GM06990 (cell line): ENCODE measurements around the gene AFDN.

Experiments
- DNase-seq: peaks from one replicate; pipeline ENCODE4 v3.0.0-alpha.2; 2011; ENCODE audit not compliant: insufficient read length; ENCODE audit errors: extremely low read depth
- H3K27me3 ChIP-seq: replicated peaks from 2 replicates; pipeline ENCODE4 v1.6.0; 2011; ENCODE audit warnings: low read length; ENCODE audit not compliant: control insufficient read depth, insufficient read depth
- H3K36me3 ChIP-seq: 2 replicates; pipeline ENCODE4 v1.5.1; 2011; ENCODE audit warnings: low read length; ENCODE audit not compliant: control insufficient read depth, insufficient read depth
- H3K4me3 ChIP-seq: replicated peaks from 2 replicates; pipeline ENCODE4 v1.5.1; 2011; ENCODE audit warnings: low read depth, mild to moderate bottlenecking, control low read depth, low read length
- TF ChIP-seq, protein P1 (sequence below): IDR thresholded peaks from 2 replicates; pipeline ENCODE4 v1.5.1; 2011; ENCODE audit warnings: low read length, control low read depth, mild to moderate bottlenecking, inconsistent platforms; ENCODE audit not compliant: insufficient read depth, poor library complexity, severe bottlenecking

AFDN gene

DNA sequence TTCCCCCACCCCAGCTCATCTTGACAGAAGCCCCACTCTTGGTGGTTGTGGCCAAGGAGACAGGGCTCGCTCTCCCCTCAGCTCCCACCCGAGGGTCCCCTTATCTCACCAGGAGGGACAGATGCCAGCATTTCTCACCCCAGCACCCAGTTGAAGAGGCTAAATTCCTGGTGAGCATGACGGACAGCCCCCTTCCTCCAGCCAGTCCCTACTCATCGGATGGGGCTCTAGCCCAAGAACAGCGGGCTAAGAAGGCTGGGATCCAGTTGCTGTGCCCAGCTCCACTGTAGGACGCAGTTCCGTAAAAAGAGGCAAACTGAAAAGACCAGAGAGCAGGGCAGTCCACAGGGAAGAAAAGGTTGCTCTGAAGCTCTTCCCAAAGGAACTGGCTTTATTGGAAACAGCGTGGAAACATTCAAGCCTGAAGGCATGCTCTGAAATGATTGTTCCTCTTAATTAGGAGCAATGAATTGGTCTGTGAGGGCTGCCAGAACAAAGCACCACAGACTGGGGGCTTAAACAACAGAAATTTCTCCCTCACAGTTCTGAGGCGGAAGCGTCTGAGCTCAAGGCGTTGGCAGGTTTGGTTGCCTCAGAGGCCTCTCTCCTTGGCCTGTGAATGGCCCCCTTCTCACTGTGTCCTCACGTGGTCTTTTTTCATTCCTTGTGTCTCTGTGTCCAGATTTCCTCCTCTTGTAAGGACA lies 152.9 kb downstream of the AFDN start:
- DNase-seq = no peak
- TF ChIP-seq, protein P1, sequence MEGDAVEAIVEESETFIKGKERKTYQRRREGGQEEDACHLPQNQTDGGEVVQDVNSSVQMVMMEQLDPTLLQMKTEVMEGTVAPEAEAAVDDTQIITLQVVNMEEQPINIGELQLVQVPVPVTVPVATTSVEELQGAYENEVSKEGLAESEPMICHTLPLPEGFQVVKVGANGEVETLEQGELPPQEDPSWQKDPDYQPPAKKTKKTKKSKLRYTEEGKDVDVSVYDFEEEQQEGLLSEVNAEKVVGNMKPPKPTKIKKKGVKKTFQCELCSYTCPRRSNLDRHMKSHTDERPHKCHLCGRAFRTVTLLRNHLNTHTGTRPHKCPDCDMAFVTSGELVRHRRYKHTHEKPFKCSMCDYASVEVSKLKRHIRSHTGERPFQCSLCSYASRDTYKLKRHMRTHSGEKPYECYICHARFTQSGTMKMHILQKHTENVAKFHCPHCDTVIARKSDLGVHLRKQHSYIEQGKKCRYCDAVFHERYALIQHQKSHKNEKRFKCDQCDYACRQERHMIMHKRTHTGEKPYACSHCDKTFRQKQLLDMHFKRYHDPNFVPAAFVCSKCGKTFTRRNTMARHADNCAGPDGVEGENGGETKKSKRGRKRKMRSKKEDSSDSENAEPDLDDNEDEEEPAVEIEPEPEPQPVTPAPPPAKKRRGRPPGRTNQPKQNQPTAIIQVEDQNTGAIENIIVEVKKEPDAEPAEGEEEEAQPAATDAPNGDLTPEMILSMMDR = no peak
- Histone ChIP-seq H3K27me3 (no peaks in the 10 kb centered on the region), H3K4me3 (no peak overlapping the region), H3K36me3 (no peaks in the 10 kb centered on the region)

DNA sequence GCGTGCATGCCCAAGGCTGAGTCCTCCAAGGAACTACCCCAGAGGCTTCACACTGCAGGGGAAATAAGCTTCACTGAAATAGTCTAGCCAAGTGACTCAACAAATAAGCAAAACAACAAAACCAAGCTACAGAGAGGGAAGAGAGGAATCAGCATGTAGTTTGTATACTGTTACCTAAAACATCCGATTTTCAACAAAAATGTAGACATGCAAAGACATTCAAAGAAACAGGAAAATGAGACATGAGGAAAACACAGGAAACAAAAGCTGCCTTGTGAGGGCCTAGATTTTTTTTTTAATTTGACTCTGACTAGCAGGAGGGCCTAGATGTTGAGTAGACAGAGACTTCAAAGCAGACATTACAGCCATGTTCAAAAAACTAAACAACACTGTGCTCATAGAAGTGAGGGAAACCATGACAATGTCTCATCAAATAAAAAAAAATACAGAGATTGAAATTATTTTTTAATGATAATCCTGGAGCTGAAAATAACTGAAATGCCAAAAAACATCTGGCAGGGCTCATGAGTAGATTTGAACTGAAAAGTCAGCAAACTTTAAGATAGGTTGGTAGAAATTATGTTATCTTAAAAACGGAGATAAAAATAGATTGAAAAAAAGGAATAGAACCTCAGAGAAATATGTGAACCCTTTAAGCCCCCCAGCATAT lies 154.3 kb downstream of the AFDN start:
- Histone ChIP-seq H3K36me3 (no peaks in the 10 kb centered on the region), H3K27me3 (no peaks in the 10 kb centered on the region), H3K4me3 (no peak overlapping the region)
- DNase-seq = no peak
- TF ChIP-seq, protein P1 = no peak

DNA sequence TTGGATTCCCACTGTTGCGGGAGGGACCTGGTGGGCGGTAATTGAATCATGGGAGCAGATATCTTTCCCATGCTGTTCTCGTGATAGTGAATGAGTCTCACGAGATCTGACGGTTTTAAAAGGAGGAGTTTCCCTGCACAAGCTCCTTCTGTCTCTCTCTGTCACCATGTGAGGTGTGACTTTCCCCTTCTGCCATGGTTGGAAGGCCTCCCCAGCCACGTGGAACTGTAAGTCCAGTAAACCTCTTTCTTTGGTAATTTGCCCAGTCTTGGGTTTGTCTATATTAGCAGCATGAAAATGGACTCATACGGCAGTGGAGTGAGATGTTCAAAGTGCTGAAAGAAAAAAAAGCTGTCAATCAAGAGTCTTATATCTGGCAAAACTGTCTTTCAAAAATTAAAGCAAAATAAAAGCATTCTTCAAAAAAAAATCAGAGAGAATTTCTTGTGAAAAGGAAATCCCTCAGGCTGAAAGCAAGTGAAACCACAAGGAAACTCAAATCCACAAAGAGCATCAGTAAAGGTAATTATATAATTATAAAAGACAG lies 155.3 kb downstream of the AFDN start:
- Histone ChIP-seq H3K36me3 (no peaks in the 10 kb centered on the region), H3K4me3 (no peak overlapping the region), H3K27me3 (no peaks in the 10 kb centered on the region)
- TF ChIP-seq, protein P1 = no peak
- no peak for DNase-seq

DNA sequence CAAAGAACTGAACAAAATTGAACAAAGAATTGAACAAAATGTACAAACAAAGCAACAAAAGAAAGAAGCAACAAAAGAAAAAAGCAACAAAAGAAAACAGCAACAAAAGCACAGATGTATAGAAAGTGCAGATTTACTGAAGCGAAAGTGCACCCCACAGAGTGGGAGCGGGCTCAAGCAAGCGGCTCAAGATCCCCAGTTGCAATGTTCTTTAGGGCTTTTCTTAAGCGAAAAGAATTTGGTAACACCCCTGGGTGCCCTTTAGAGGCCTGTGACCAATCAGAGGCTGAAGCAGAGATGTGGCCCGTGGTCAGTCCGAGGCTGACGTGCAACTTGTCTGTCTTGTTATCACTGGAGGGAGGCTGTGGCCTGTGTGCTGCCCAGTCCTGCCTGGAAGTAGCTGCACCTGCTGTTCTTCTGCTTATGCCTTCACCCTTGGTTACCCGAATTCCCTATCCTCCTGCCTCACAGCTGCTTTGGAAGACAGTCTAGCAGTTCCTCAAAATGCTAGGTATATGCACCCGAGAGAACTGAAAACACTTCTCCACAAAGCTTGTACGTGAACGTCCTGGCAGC lies 157.5 kb downstream of the AFDN start:
- no peak for DNase-seq

DNA sequence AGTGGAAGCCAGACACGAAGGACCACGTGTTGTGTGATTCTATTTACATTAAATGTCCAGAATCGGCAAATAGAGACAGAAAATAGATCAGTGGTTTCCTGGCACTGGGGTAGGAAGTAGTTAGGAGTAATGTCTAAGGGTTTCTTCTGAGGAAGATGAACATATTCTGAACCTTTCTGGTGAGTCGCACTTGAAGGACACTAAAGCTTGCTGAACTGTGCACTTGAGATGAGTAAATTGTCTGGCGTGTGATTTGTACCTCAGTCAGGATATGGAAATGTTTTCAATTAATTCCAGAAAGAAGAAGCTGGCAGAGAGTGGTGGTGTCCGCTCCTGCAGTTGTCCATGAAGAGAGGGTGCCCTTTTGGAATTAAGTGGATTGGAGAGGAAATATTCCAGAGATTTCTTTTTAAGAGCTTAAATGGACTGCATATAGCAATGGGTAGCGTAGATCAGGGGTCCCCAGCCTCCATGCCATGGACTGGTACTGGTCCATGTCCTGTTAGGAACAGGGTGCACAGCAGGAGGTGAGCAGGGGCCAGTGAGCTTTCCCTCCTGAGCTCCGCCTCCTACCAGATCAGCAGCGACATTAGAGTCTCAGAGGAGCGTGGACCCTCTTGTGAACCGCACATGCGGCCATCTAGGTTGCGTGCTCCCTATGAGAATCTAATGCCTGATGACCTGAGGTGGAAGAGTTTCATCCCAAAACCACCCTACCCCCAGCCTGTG lies 158.3 kb downstream of the AFDN start:
- no peak for DNase-seq
- no peak overlapping the region for H3K4me3 ChIP-seq
- TF ChIP-seq, protein P1 = no peak
- H3K27me3 ChIP-seq = no peaks in the 10 kb centered on the region
- H3K36me3 ChIP-seq = no peaks in the 10 kb centered on the region

More for the DNA sequence above, 157.5 kb downstream of the AFDN start:
- no peaks in the 10 kb centered on the region for H3K27me3 ChIP-seq
- no peak overlapping the region for H3K4me3 ChIP-seq
- H3K36me3 ChIP-seq = no peaks in the 10 kb centered on the region
- TF ChIP-seq, protein P1 = no peak
